Endothelial cell of umbilical vein (primary cell): ENCODE measurements around the gene UQCRC1.

Experiments used
- CTCF ChIP-seq, 2 donors: IDR thresholded peaks; 1 replicate in 1 of 2; 2 replicates in 1 of 2; pipeline ENCODE4 v1.5.1; 2011; ENCODE audit warnings: low read length in 2 of 2, mild to moderate bottlenecking in 2 of 2, moderate library complexity in 2 of 2, control low read depth in 1 of 2, inconsistent platforms in 1 of 2, low read depth in 1 of 2; ENCODE audit not compliant: insufficient read depth in 1 of 2; ENCODE audit errors: extremely low read depth in 1 of 2
- EZH2 ChIP-seq: IDR thresholded peaks from 2 replicates; pipeline ENCODE4 v1.6.1; 2012; ENCODE audit warnings: borderline replicate concordance, low read depth, mild to moderate bottlenecking, moderate library complexity, low read length, inconsistent platforms; ENCODE audit not compliant: severe bottlenecking
- JUN ChIP-seq: IDR thresholded peaks from 2 replicates; pipeline ENCODE4 v1.6.1; 2011; ENCODE audit warnings: borderline replicate concordance, low read depth; ENCODE audit not compliant: insufficient read length, insufficient read depth
- MAX ChIP-seq: IDR thresholded peaks from 2 replicates; pipeline ENCODE4 v1.6.1; 2011; ENCODE audit not compliant: insufficient read depth, insufficient read length
- MYC ChIP-seq: IDR thresholded peaks from one replicate; pipeline ENCODE4 v1.6.1; 2011; ENCODE audit warnings: mild to moderate bottlenecking, low read depth, low read length
- POLR2A ChIP-seq: IDR thresholded peaks from 2 replicates; pipeline ENCODE4 v1.6.1; 2012; ENCODE audit warnings: low read depth, mild to moderate bottlenecking, control low read depth, low read length
- POLR2AphosphoS5 ChIP-seq: IDR thresholded peaks from 2 replicates; pipeline ENCODE4 v1.6.1; 2012; ENCODE audit warnings: low read depth, mild to moderate bottlenecking, control low read depth, low read length, moderate library complexity; ENCODE audit not compliant: insufficient read depth

- TF ChIP-seq CTCF (IDR thresholded peaks at IDR 0.05; ENCODE audit: extremely low read depth in 1 of 2, insufficient read depth in 1 of 2, low read depth in 1 of 2, low read length in 2 of 2) (no peak), MAX (no peak), JUN (no peak), POLR2A (no peak), POLR2AphosphoS5 (no peak), EZH2 (no peak), MYC (no peak)
Observed at GRCh38 chr3:48644898-48645760, 35.7 kb upstream of the UQCRC1 start.
